GM19025 (cell line): ENCODE results near the gene EHD1.

Experiments
- ATAC-seq: cut with Tn5 transposase; IDR thresholded peaks from one replicate; pipeline ENCODE4 v1.9.1; 2021; ENCODE audit warnings: mild to moderate bottlenecking, low read depth, moderate library complexity; ENCODE audit not compliant: unreplicated experiment

EHD1 gene

GRCh38 chr11:64859542-64860414 lies 18.6 kb downstream of the EHD1 start:
- peak; percentile 70 for ATAC-seq

GRCh38 chr11:64858467-64859263 lies 19.8 kb downstream of the EHD1 start:
- no peak for ATAC-seq

- no peak for ATAC-seq
Observed at GRCh38 chr11:64857485-64857884, 20.9 kb downstream of the EHD1 start.

GRCh38 chr11:64856382-64857227 lies 21.8 kb downstream of the EHD1 start:
- ATAC-seq = no peak

GRCh38 chr11:64855596-64856304 lies 22.7 kb downstream of the EHD1 start:
- no peak for ATAC-seq

GRCh38 chr11:64854534-64855502 lies 23.6 kb downstream of the EHD1 start:
- no peak for ATAC-seq

GRCh38 chr11:64854157-64854533 lies 24.3 kb downstream of the EHD1 start:
- ATAC-seq = no peak

- no peak for ATAC-seq
Observed at GRCh38 chr11:64853709-64854108, 24.7 kb downstream of the EHD1 start.

- no peak for ATAC-seq
Observed at GRCh38 chr11:64852804-64853509, 25.5 kb downstream of the EHD1 start.

- no peak for ATAC-seq
Observed at GRCh38 chr11:64851831-64852351, 26.5 kb downstream of the EHD1 start.

GRCh38 chr11:64850979-64851567 lies 27.3 kb downstream of the EHD1 start:
- ATAC-seq = peak; percentile 67

- no peak for ATAC-seq
Observed at GRCh38 chr11:64849598-64850356, 28.6 kb downstream of the EHD1 start.

- ATAC-seq = no peak
Observed at GRCh38 chr11:64848826-64849597, 29.4 kb downstream of the EHD1 start.

- ATAC-seq = no peak
Observed at GRCh38 chr11:64848214-64848825, 30.1 kb downstream of the EHD1 start.

GRCh38 chr11:64846998-64847666 lies 31.3 kb downstream of the EHD1 start:
- ATAC-seq = no peak
